ENCODE measurements around the gene BPIFA2. TPM values are rescaled to one million over a fixed set of nuclear protein-coding genes. Genes with fewer than 3 reads are reported as not detected.

Gene BPIFA2
- total RNA-seq, 1 donor from 2014 or later = not detected

DNA sequence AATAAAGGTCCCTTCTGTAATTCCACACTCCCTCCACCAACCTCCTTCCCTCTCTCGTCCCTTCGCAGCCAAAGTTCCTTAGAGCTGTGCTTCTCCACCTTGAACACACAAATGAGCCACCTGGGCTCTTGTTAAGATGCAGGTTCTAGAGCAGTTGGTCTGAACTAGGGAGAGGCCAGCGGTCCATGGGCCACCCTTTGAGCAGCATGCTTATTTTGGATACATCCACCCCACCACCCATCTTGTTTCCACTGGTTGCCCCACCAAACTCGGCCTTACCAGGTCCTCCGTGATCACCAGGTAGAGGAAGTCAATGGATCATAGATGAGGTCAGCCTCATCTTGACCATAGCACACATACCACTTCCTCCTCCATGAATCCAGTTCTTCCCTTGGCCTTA is 7.3 kb upstream of the BPIFA2 start:
- DNase-seq (ENCODE audit: low spot score) = no peak

DNA sequence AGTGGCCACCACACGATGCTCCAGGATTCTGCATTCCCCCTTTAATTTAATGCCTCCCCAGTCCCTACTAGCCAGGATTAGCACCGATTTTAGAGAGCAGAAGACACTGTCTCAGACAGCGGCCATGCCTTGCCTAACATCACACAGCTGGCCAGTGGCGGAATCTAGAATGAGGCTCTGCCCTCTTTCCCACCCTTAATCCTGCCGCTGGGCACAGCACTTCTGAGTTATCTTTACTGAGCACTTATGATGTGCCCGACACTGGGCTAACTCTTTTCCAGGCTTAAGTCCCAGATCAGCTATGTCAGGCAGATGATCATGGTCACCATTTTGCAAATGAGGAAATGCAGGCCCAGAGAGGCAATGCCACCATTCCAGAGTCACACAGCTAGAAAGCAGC is 5.6 kb upstream of the BPIFA2 start:
- no peak for DNase-seq (ENCODE audit: low spot score)

DNA sequence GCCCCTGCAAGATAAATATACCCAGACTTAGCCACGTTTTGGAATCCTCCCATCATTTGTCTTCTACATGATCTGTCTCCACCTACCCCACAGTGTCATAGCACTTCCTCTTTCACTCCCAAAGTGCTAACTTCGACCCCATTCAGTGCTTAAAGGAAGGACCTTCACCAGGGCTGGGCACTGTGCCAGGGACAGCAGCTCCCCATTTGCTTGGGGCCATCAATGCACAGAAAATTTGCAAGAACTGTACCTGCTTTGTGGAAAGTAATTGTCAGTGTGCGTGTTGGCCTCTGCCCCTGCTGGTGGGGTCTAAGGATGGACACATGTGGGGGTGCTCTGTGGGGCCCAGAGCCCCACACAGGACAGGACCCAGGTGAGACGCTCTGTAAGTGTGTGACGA is 5.2 kb upstream of the BPIFA2 start:
- peak; percentile 49 for DNase-seq (ENCODE audit: low spot score)

DNA sequence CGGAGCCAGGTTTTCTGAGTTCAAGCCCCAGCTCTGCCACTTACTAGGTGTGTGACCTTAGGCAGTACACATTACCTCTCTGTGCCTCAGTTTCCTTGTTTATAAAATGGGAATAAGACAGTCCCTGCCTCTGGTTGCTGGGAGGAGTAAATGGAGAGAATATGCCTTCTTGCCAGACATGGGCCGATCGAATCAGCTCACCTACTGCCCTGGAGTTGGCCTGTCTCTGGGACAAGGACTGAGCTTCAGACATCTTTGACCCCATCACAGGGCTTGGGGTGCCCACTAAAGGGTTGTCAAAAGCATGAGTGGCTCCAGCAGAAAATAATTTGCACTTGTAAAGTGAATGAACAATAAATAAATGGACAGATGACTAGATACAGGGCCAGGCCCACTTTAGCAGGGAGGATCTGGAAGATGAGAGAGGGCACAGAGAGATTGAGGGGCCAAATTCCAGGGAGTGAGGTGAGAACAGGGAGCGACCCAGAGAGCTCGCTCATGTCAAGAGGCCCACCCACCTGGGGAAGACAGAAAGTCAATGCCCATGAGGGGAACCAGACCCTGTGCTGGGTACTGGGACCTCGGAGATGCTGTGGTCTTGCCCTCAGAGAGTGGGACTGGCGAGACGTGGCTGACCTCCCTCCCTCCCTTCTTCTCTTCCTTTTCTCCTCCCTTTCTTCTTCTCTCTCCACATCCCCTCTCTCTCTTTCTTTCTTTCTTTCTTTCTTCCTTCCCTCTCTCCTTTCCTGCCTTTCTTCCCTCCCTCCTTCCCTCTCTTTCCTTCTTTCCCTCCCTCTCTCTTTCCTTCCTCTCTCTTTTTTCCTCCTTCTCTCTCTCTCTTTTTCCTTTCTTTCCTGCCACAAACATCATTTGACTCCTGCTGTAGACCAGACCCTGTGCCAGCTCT is 3.9 kb upstream of the BPIFA2 start:
- DNase-seq (ENCODE audit: low spot score) = peak; percentile 53

DNA sequence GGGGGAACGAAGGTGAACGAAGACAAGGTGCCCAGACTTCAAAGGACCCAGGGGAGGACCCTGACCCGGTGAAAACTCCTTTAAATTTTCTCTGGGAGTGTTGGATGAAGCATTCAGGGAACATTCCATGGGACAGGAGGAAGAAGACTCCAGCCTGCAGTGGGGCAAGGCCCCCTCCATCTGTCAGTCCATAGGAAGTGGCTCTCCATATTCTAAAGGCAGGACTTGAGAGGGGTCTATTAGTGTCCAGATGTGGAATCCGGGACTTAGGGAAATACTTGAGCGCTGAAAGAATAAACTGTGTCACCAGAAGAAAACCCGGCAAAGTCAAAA is 3.2 kb upstream of the BPIFA2 start:
- no peak for DNase-seq (ENCODE audit: low spot score)

DNA sequence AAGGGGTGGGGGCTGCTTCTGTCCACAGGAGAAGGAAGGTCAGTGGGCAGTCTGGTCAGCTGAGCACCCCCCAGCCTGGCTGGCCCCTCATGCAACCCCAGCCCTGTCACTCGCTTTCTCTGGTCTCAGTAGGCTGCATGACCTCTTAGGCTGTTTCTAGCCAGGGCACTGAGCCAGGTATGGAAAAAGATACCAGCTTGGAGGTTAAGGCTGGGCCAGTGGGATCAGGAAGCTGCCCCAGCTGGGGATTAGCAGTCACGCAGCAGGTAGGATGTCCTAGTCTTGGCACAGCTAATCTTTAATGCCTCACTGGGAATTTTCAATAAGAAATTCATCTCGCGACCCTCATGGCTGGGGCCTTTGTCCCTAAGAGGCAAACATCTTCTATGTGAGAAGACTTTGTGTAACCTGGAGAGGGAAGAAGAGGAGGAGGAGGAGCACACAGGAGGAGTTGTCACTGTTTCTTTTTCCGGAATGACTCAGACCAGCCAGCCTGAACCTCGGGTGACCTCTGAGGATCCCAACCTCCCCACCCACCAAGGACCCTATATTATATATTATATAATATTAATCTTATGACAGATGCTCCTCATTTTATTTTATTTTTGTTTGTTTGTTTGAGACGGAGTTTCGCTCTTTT is 2.4 kb upstream of the BPIFA2 start:
- DNase-seq (ENCODE audit: low spot score) = no peak

DNA sequence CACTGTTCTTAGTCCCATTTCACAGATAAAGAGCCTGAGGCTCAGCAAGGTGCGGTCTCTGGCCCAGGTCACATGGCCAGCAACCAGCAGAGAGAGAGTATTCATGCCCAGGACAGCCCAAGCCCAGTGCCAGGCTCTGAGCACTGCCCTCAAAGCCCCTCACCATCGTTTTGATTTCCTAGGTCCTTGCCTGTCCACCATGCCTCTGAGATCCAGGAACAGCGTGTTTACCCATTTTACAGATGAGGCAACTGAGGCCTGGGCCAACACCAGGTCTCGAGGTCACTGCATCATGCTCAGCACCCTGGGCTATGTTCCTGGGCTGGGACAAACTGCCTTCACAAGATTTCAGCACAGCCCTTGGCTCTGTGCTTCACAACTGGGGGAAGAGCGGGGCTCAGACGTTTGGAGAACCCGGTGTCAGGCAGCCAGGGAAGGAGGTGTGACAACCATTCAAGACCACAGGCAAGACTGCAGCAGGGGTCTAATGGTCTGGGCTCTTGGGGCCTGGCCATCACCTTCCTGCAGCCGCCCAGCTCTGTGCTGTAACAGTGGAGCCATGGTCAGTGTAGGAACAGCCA is 1.3 kb upstream of the BPIFA2 start:
- DNase-seq (ENCODE audit: low spot score) = no peak

DNA sequence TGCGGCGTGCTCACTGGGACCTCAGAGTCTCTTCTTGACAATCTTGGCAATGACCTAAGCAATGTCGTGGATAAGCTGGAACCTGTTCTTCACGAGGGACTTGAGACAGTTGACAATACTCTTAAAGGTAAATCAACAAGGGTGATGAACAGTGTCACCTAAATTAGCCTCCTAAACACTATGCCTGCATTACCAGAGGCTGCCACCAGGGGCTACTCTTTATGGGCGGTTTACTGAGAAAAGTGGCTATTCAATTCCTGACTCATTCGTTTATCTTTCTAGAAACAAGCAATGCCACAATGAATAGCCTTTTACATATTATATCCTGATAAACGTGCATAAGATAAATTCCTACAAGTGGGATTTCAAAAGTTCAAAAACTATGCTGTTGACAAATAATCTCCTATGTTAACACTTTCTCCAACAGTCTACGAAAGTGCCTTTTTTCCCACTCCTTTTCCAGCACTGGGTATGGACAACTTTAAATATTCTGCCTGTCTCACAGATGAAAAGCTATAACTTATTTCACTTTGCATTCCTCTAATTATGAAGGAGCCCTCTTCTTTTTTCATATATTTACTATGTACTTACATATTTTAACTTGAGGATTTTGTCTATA is 1.3 kb downstream of the BPIFA2 start:
- no peak for DNase-seq (ENCODE audit: low spot score)

DNA sequence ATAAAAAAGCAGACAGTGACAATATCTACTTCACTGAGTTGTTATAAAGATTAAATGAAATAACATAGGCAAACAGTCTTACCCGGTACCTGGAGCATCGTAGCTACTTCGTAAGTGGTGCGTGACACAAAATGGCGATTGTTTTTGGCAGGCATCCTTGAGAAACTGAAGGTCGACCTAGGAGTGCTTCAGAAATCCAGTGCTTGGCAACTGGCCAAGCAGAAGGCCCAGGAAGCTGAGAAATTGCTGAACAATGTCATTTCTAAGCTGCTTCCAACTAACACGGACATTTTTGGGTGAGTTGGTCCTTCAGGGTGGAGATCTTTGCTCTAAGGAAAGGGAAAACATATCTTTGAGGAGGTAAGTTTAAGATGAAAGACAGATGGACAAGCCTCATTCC is 4.8 kb downstream of the BPIFA2 start:
- DNase-seq (ENCODE audit: low spot score) = no peak

DNA sequence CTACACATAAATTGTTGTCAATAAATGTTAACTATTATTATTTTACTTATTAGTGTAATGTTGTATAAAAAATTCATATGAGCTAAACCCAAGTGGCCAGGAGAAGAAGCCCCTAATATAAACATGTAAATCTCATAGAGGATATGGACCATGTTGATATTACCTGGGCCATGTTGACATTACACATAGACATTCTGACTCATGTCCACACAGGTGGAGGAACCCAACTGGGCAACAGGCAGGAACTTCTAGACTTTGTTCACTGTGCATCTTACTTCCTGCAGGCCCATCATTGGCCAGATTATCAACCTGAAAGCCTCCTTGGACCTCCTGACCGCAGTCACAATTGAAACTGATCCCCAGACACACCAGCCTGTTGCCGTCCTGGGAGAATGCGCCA is 7.2 kb downstream of the BPIFA2 start:
- no peak for DNase-seq (ENCODE audit: low spot score)

DNA sequence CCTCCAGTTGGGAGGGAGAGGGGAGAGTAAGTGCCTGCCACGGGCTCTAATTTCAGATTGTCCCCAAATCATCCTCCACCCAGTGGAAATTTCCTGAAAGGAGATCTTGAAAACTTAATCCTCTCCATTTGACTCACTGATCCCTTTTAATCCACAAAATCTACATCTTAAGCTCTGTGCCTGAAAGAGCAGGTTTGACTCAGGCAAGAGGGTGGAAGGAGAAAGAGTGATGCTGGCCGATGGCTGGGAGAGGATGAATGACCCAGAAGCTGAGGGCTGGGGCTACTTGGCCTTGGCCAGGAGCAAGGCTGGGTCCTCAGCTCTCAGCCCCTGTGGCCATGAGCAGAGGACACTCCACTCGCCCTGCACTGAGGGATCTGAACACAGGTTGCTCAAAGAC is 8.1 kb downstream of the BPIFA2 start:
- DNase-seq (ENCODE audit: low spot score) = no peak

DNA sequence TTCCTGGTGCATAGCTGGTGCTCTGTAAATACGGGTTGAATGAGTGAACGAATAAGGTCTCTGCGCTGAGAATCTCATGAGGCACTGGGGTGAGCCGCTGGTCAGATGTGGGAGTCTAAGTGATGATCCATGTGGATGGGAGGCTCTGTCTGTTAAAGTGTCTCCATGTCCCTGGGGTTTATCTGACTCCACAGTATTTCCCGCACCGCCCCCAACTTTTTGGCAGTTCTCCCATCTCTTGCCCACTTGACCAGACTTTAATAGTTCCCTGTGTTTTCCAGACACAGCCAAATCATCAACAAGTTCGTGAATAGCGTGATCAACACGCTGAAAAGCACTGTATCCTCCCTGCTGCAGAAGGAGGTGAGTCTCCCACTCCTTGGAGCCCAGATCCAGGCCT is 9.9 kb downstream of the BPIFA2 start:
- DNase-seq (ENCODE audit: low spot score) = no peak

DNA sequence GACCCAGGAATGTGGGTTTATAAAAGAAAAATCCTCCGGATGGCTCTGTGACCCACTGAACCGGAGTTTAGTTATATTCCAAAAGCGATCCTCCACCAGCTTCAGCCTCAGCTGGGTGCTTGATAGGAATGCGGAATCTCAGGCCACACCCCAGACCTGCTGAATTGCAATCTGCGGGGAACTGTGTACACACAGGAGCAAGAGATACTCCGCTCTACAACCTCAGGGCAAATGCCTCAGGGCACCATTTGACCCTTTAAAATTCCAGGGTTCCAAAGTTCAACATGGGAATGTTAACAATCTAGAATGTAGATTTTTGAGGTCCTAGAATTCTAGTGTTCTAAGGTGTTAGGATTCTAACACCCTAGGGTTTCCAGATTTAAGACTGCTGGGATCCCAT is 10.8 kb downstream of the BPIFA2 start:
- no peak for DNase-seq (ENCODE audit: low spot score)

DNA sequence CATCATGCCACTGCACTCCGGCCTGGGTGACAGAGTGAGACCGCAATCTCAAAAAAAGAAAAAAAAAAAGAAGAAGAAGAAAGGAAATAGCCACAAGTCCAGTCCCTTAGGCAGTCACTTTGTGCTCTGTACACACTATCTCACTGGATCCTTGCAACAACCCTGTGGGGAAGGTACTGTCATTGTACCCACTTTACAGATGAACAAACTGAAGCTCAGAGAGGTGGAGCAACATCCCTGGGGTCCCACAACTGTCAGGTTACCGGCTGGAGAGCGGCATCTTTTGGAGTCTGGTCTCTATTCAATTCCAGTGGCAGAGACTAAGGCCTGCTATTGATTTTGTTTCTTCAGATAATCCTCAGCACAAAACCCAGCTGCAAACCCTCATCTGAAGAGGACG is 12.2 kb downstream of the BPIFA2 start:
- DNase-seq (ENCODE audit: low spot score) = no peak

DNA sequence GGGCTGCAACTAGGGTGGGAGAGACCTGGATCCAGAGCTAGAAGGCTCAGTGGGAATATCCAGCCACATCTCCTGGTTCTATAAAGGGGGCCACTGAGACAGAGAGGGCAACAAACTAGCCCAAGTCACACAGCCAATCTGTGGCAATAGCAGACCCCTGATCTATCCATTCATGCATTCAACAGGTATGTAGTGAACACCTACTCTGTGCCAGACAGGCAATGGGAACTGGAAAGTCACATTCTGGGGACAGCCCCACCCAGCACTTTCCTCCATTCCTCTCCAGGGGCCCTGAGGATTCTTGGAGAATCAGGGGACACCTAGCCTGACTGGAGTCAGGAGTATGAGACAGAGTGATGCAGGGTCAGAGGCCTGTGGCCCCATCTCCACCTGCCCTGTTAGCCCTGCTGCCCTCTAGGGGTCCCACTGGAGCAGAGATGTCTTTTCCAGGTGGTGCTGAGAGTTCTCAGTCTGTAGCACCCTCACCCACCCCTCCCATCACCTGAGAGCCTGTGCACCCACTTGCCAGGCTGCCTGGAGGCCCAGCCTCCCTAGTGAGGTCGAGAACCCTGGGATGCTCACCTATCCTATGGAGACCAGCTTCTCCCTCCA is 13.6 kb downstream of the BPIFA2 start:
- DNase-seq (ENCODE audit: low spot score) = no peak

DNA sequence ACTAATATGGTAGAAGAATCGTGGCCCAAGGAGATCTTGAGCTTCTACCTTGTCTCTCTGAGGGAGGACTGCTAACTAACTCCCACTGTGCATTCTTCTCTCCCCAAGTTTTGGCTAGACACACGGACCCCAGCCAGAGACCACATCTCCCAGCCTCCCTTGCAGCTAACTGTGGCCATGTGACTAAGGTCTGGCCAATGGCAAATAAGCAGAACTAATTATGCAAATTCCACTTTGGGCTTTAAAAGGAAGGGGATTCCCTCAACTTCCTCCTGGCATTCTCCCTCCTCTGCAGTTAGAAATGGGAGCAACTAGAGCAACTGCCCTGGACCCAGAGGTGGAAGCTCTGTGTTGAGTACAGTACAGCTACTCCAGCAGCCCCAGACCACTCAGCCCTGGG is 15.4 kb downstream of the BPIFA2 start:
- no peak for DNase-seq (ENCODE audit: low spot score)

DNA sequence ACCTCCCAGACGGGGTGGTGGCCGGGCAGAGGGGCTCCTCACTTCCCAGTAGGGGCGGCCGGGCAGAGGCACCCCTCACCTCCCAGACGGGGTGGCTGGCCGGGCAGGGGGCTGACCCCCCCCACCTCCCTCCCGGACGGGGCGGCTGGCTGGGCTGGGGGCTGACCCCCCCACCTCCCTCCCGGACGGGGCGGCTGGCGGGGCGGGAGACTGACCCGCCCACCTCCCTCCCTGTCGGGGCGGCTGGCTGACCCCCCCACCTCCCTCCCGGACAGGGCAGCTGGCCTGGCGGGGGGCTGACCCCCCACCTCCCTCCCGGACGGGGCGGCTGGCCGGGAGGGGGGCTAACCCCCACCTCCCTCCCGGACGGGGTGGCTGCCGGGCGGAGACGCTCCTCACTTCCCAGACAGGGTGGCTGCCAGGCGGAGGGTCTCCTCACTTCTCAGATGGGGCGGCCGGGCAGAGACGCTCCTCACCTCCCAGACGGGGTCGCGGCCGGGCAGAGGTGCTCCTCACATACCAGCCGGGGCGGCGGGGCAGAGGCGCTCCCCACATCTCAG is 17.2 kb downstream of the BPIFA2 start:
- DNase-seq (ENCODE audit: low spot score) = peak; percentile 59

DNA sequence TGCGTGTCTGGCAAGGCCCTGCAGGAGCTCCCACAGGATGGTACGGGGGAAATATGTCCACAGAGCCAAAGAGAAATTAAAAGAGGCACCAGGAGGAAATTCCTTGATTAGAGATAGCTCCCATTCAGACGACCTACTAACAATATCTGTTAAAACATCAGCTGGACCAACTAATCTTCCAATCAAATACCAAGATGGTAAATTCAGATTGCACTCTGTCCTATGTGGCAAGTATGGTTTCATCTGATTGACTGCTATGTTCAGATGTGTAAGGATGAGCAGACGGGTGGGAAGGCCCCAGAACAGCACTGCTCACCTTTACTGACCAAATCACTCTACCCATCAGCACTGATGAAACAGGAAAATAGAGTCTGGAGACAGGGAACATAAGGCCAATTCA is 19.5 kb downstream of the BPIFA2 start:
- no peak for DNase-seq (ENCODE audit: low spot score)

DNA sequence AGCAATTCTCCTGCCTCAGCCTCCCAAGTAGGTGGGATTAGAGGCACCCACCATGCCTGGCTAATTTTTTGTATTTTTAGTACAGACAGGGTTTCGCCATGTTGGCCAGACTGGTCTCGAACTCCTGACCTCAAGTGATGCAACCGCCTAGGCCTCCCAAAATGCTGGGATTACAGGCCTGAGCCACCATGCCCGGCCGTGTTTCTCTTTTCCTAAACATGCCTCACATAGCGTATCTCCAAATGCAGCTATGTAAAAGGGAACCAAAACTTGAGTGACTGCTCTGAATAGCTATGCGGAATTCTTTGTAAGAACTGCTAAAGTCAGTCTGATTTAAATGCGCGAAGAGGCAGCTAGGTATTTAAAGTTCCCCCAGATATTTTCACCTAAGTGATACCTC is 20.5 kb downstream of the BPIFA2 start:
- DNase-seq (ENCODE audit: low spot score) = no peak

DNA sequence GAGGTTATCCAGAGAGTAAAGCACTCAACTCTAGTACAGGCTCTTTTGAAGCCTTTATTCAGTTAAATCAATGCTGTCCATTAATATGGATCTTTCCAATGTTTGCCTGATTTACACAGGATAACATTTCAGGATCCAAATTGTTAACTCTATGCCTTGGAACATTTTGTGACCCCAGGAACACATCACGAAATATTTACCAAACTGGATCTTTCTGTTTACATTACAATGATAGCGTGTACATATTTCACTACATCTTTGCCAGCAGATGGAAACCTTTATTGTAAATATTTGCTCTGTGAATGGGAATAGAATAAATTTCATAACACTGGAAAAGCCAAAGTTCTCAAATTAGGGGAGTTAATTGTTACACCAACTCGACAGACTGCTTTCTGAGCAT is 23.5 kb downstream of the BPIFA2 start:
- no peak for DNase-seq (ENCODE audit: low spot score)

DNA sequence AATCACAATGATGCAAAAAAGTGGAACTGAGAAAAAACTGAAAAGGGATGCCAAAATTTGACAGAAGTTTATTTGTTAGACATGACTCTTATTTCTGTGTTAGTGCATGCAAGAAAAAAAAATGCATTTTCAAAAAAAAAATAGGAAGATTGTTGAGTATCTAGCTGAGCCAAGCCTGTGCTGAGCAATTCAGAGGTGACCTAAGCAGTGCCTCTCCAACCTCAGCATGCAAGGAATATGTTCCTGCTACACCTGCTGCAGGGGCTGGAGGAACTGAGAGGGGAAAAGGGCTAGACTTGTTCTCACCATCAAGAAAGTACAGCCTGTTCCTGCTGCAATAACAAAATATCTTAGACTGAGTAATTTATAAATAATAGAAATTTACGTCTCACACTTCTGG is 24.0 kb downstream of the BPIFA2 start:
- DNase-seq (ENCODE audit: low spot score) = no peak

Measured in mesenteric fat pad (tissue), 1 donor.